COLO668 (cell line): ENCODE data around the gene DDR2.

Experiments
- DNase-seq: peaks from one replicate; lab custom pipeline; 2025; ENCODE audit not compliant: unreplicated experiment; lab: John Stamatoyannopoulos, UW

The DDR2 gene

GRCh38 chr1:162822391-162823200 is 190.3 kb downstream of the DDR2 start:
- DNase-seq: peak; percentile 28

GRCh38 chr1:162823231-162823630 is 191.0 kb downstream of the DDR2 start:
- no peak for DNase-seq

GRCh38 chr1:162823771-162824525 is 191.7 kb downstream of the DDR2 start:
- no peak for DNase-seq

DNA sequence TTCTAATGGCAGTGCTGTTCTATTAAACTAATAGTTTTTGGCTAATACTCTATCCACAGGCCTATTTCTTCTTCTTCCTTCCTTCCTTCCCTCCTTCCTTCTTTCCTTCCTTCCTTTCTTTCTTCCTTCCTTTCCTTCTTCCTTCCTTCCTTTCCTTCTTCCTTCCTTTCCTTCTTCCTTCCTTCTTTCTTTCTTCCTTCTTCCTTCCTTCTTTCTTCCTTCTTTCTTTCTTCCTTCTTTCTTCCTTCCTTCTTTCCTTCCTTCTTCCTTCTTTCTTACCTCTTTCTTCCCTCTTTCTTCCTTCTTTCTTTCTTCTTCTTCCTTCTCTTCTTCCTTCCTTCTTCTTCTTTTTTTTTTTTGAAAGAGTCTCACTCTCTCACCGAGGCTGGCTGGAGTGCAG is 197.0 kb downstream of the DDR2 start:
- DNase-seq: no peak

- DNase-seq: no peak
Measured at GRCh38 chr1:162832470-162832869, 200.2 kb downstream of the DDR2 start.

DNA sequence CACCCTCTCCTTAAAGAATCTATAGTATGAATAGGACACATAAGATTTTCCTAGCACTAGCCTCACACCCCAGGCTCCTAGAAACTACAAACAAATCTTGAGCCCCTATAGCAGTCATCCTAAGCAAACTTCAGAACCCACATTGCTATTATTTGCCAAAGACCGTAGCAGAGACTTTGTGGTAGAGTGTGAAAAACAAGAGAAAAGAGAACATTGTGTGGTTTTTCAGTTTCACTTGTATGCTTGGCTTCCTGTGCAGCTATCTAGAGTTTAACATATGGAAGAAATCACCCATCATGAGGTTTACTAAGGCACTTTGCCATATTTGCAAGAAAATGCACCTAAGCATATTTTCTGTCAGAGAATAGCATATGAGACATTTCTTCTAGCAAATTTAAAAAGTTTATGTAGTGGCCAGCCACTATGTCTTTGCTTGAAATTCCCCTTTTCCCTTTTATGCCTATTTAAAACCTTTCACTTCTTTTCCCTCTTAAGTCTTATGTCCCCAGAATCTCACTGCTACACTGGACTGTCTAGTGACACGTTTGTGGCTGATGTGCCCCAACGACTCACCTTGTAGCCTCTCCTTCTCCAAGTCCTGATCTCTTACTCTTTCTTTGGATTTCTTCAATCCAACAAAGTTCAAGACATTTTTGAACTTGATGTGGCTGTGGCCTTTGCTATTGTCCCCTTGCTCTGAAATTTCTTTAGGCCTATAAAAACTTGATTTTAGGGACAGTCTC is 203.1 kb downstream of the DDR2 start:
- no peak for DNase-seq
